ENCODE data around the gene SDHA. TPM values are rescaled to one million over a fixed set of nuclear protein-coding genes. Genes with fewer than 3 reads are reported as not detected.
A peak's percentile ranks its signal among the peaks of the same experiment; 100 is the strongest.

The SDHA gene
- polyA plus RNA-seq, 3 donors, result 55.0 to 98.0 (median 91.5) TPM

DNA sequence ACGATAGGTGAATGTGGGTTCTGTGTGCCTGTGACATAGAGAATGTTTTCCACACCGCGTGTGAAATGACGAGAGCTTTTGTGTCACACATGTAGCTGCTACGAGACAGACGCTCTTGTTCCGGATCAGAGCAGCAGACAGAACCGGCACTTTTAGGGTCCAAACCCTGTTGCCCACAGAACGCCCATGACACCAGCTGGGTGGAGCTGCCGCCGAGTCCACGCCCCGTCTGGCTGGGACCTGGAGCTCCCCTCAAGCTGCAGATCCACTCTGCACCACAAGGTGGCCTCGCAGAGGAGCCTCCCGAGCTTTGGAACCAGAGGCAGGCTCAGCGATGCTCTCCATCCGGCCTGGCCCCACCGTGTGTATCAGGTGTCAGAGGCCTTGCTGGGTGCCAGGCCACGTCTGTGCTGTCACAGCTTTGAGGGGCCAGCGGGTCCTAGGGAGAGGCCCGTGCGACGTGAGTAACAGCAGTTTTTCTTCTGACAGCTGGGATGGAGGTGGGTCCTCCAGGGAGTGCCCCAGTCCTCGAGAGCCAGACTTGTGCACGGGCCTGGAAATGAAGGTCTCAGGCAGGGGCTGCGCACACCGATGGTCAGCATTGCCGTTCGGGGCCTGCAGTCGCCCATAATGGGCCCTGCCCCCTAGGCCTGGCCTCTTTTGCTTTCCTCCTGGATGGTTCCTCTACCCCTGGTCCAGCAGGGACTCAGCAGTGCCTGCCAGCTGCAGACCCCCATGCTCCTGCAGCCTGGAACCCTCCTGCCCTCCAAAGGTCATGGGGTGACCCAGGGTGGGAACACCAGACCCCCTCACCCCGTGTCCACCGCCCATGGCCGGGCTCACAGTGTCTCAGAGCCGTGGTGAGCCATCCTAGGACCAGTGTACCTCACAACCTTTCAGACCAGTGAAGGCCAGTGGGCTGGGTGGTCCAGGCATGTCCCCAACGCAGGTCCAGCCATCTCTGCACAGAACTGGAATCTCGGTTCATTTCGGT, 29.3 kb upstream of the SDHA start:
- intact Hi-C loops (cut with micrococcal nuclease), result no loop called here
- peak overlapping the region; percentile 50 for H2AFZ ChIP-seq (ENCODE audit: insufficient read depth, low read depth, low read length, poor library complexity, severe bottlenecking)
- H3K27ac Mint-ChIP-seq, result peak overlapping the region in 2 of 7 donors; percentile 20 to 72

DNA sequence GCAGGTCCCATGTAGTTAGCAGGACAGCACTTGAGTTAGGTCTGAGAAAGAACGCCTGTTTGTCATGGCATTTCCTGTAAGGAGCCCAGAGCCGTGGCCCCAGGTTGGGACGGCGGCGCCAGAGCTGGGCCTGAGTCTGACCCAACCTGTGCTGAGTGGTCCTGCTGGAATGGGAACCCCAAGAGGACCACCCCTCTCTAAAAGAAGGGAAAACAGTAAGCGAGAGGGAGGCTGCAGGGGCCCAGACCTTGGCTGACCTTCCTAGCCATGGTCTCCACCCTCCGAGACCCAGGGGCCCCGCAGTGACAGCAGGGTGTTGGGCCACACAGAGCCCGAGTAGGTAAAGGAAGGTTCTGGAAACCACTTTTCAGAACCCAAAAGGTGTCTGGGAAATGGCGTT, 28.6 kb upstream of the SDHA start:
- Mint-ChIP-seq H3K36me3 (no peaks in the 10 kb centered on the region), H3K4me3 (no peak overlapping the region)
- intact Hi-C loops (cut with micrococcal nuclease), result no loop called here

More for the DNA sequence above, 29.3 kb upstream of the SDHA start:
- Histone ChIP-seq H3K4me2 (replicated peaks; ENCODE audit: extremely low read depth, low read length, poor library complexity, severe bottlenecking) (peak overlapping the region; percentile 30), H4K20me1 (ENCODE audit: insufficient read depth, low read length) (no peaks in the 10 kb centered on the region), H3K36me3 (replicated peaks in 1 of 2; ENCODE audit: control insufficient read depth in 1 of 2, insufficient read depth in 2 of 2, low read length in 2 of 2) (no peaks in the 10 kb centered on the region), H3K79me2 (ENCODE audit: insufficient read depth, low read length) (no peaks in the 10 kb centered on the region), H3K9me3 (replicated peaks in 1 of 2; ENCODE audit: control insufficient read depth in 1 of 2, insufficient read depth in 1 of 2, low read length in 2 of 2) (no peaks in the 10 kb centered on the region), H3K4me3 (replicated peaks in 1 of 3; ENCODE audit: low read depth in 2 of 3, low read length in 3 of 3) (no peak overlapping the region), H3K27me3 (ENCODE audit: control insufficient read depth in 2 of 2, insufficient read depth in 2 of 2, low read length in 2 of 2) (peaks cover 0 to 8% of the 10 kb centered on the region in 2 donors), H3K27ac (ENCODE audit: low read depth in 1 of 2, low read length in 2 of 2) (no peak overlapping the region), H3K9ac (ENCODE audit: insufficient read depth, low read length, poor library complexity, severe bottlenecking) (no peak overlapping the region), H3K4me1 (ENCODE audit: control insufficient read depth in 1 of 2, insufficient read depth in 2 of 2, low read length in 2 of 2) (peaks cover 0 to 3% of the 10 kb centered on the region in 2 donors)
- peak; percentile 59 to 67 (median 63) for DNase-seq
- WGBS (ENCODE audit: insufficient coverage), result 35% methylated on average over 33 of the region's 37 CpGs
- Mint-ChIP-seq H3K36me3 (no peaks in the 10 kb centered on the region), H3K4me3 (peak overlapping the region in 1 of 2 donors; percentile 71), H3K27me3 (ENCODE audit: low read depth in 3 of 3) (peaks cover 13 to 33% (median 18%) of the 10 kb centered on the region in 3 donors), H3K9me3 (peaks cover 0 to 2% (median 0%) of the 10 kb centered on the region in 7 donors), H3K4me1 (peaks cover 6% of the 10 kb centered on the region)
- TF ChIP-seq, protein P1, sequence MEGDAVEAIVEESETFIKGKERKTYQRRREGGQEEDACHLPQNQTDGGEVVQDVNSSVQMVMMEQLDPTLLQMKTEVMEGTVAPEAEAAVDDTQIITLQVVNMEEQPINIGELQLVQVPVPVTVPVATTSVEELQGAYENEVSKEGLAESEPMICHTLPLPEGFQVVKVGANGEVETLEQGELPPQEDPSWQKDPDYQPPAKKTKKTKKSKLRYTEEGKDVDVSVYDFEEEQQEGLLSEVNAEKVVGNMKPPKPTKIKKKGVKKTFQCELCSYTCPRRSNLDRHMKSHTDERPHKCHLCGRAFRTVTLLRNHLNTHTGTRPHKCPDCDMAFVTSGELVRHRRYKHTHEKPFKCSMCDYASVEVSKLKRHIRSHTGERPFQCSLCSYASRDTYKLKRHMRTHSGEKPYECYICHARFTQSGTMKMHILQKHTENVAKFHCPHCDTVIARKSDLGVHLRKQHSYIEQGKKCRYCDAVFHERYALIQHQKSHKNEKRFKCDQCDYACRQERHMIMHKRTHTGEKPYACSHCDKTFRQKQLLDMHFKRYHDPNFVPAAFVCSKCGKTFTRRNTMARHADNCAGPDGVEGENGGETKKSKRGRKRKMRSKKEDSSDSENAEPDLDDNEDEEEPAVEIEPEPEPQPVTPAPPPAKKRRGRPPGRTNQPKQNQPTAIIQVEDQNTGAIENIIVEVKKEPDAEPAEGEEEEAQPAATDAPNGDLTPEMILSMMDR (IDR thresholded peaks at IDR 0.05), result peak; percentile 96

More for the DNA sequence above, 28.6 kb upstream of the SDHA start:
- no peak overlapping the region for H3K27ac Mint-ChIP-seq
- Histone ChIP-seq H3K9ac (ENCODE audit: insufficient read depth, low read length, poor library complexity, severe bottlenecking) (no peak overlapping the region), H3K4me2 (replicated peaks; ENCODE audit: extremely low read depth, low read length, poor library complexity, severe bottlenecking) (no peak overlapping the region), H3K36me3 (replicated peaks in 1 of 2; ENCODE audit: control insufficient read depth in 1 of 2, insufficient read depth in 2 of 2, low read length in 2 of 2) (no peaks in the 10 kb centered on the region), H2AFZ (ENCODE audit: insufficient read depth, low read depth, low read length, poor library complexity, severe bottlenecking) (no peak overlapping the region), H3K4me3 (replicated peaks in 1 of 3; ENCODE audit: low read depth in 2 of 3, low read length in 3 of 3) (no peak overlapping the region), H3K4me1 (ENCODE audit: control insufficient read depth in 1 of 2, insufficient read depth in 2 of 2, low read length in 2 of 2) (peaks cover 0 to 3% of the 10 kb centered on the region in 2 donors), H4K20me1 (ENCODE audit: insufficient read depth, low read length) (no peaks in the 10 kb centered on the region), H3K79me2 (ENCODE audit: insufficient read depth, low read length) (no peaks in the 10 kb centered on the region), H3K9me3 (replicated peaks in 1 of 2; ENCODE audit: control insufficient read depth in 1 of 2, insufficient read depth in 1 of 2, low read length in 2 of 2) (no peaks in the 10 kb centered on the region), H3K27me3 (ENCODE audit: control insufficient read depth in 2 of 2, insufficient read depth in 2 of 2, low read length in 2 of 2) (peaks cover 0 to 8% of the 10 kb centered on the region in 2 donors), H3K27ac (ENCODE audit: low read depth in 1 of 2, low read length in 2 of 2) (no peak overlapping the region)
- 100% methylated on average over 4 of the region's 10 CpGs for WGBS (ENCODE audit: insufficient coverage)
- TF ChIP-seq, protein P1 (IDR thresholded peaks at IDR 0.05), result no peak
- DNase-seq, result no peak
- H3K4me1 Mint-ChIP-seq, result peaks cover 6% of the 10 kb centered on the region
- H3K9me3 Mint-ChIP-seq, result peaks cover 0 to 2% (median 0%) of the 10 kb centered on the region in 7 donors
- H3K27me3 Mint-ChIP-seq (ENCODE audit: low read depth in 3 of 3), result peaks cover 13 to 33% (median 18%) of the 10 kb centered on the region in 3 donors

Measured in CD14-positive monocyte (primary cell).